ENCODE results near the gene DHRS13. TPM values are rescaled to one million over a fixed set of nuclear protein-coding genes. Genes with fewer than 3 reads are reported as not detected.
"Not testable (repeated sequence)": the region's sequence is repeated elsewhere in the genome, so short reads cannot be mapped to it uniquely, and the experiment has no call there.

Gene DHRS13
- total RNA-seq, 1 donor from 2014 or later = 16.5 TPM

DNA sequence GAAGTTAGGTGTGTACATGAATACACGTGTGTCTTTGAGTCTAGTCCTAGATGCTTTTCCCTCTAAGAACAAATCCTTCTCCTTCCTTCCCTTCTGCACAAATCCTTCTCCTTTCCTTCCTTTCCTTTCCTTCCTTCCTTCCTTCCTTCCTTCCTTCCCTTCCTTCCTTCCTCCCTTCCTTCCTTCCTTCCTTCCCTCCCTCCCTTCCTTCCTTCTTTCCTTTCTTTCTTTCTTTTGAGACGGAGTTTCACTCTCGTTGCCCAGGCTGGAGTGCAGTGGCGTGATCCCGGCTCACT is 615 bp upstream of the DHRS13 start:
- DNase-seq (ENCODE audit: low read depth) = not testable (repeated sequence)

DNA sequence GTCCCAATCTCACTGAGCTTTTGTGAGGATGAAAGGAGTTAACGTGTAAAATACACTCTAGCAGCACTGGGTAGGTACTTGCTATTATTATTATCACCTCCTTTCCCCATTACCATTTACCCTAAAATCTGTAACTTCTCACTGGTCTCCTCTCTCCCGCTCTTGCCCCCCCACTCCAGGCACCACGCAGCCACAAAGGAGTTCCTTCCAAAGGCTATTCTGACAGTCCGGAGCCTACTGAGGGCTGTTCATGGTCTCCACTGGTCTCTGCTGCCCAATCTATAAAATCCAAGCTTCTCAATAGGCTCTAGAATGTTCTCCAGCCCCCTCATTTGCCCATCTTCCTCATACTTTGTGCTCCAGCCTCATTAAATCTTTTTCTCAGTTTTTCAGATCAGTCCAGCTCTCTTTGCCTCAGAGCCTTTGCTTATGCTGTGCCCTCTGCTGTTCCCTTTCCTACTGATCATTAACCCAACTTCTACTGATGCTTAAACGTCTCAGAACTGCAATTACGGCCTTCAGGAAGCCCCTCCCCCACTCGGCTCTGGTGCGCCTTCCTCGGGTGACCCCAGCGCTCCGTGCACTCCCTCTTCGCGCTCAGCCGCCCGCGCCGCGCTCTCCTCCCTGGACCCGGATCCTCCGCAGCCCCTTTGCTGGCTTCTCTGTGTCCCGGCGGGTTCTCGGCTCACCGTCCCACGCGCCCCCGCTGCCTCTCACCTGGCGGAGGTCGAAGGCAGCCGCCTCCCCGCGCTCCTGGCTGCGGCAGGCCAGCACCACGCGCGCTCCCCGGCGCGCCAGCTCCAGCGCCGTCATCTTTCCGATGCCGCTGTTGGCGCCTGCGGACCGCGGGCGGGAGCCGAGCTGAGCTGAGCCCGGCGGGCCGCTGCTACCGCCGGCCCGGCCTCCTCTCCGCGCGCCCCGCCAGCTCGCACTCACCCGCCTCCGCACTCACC is 737 bp downstream of the DHRS13 start:
- peak; percentile 54 for DNase-seq (ENCODE audit: low read depth)

DNA sequence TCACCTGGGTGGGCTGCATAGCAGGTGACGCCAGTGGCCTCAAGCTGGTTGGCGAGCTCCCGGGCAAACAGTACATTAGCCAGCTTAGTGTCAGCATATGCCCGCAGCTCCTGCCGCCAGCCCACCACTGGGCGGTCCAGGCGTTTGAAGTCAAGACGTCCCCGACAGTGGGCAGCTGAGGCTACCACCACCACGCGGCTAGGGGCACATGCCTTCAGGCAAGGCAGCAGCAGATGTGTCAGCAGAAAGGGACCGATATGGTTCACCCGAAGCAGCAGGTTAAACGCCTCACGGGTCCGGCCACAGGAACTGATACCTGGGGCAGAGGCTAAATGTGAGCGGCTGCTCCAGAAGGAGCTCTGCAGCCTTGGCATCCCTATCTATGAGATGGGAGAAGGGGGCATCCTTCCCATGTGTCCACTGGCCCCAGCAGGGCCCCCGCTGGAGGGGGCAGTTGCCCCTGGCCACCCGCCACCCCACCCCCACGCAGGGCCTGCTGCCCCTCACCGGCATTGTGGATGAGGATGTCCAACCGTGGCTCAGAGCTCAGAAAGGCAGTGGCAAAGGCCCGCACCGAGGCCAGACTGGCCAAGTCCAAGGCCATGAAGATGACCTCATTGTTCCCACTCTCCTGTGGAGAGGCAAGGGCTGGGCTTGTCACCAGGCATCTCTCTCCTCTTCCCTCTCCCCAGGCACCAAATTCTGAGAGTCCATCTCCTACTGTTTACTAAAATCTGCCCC is 1.7 kb downstream of the DHRS13 start:
- no peak for DNase-seq (ENCODE audit: low read depth)

DNA sequence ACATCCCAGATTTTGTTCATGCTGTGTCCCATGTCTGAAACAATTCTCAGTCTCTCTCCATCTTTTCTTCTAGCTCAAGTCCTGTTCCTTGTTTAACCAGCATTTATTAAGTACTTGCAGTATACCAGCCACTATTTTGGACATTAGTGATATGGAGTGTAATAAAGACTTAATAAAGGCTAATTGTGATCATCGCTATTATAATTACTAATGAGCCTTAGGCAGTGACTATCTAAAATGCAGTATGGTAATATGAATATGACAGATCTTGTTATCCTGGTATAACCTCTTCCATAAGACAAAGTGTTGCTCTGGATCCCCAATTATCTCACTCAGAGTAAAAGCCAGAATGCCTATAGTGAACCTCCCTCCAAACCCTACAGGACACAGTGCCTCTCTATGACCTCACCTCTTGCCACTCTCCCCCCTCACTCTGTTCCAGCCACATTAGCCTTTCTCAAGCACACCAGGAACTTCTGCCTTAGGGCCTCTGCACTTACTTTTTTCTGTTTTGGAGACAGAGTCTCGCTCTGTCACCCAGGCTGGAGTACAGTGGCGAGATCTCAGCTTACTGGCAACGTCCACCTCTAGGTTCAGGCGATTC is 3.6 kb downstream of the DHRS13 start:
- DNase-seq (ENCODE audit: low read depth) = no peak

DNA sequence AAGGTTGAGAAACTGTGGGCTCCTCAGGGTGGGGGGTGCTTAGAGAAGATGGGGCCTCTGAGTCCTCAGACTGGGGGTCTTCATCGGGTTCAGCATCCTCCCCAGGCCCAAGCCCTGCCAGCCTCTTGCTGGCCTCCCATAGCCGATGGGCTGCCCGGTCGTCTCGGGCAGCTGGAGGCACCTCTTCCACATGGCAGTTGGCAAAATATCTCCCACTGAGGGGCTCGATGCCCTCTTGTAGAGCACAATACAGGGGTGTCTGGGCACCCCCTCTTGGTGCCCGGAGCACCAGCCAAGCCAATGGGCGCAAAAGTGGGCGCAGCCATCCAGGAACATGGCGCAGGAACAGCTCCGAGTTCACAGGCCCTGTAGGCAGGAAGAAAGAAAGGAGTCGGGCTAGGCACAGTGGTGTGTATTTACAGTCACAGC is 4.3 kb downstream of the DHRS13 start:
- no peak for DNase-seq (ENCODE audit: low read depth)

DNA sequence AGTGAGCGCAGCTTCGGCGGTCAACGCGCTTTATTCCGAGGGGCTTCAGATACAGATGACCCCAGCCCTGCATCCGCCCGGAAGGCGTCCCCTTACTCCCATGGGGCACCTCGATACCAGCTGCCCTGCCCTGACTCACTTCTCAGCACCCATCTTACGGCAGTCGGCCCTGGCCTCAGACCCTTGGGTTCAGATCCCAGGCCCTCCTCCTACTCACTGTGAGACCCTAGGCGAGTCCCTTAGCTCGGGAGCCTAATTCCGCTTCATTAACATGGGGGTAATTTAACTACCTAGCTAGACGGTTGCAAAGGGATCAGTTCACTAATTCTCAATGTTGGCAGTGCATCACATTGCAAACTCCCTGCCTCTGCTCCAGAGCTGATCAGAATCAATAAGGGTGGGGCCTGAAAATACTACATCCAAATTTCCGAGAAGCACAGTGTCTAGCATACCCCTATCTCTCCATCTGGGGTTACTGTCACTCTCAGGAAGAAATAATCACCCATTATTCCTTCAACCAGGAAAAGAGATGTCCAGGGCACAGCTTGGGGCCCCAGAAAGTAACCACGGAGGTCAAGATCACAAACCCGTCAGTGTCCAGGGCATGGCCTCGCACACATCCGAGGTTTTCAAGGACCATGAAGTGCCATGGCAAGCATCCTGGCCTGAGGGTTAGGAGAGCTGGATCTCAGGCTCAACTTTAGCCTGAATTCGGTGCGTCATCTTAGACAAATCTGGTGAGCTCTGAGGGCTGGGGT is 4.9 kb downstream of the DHRS13 start:
- DNase-seq (ENCODE audit: low read depth) = no peak

DNA sequence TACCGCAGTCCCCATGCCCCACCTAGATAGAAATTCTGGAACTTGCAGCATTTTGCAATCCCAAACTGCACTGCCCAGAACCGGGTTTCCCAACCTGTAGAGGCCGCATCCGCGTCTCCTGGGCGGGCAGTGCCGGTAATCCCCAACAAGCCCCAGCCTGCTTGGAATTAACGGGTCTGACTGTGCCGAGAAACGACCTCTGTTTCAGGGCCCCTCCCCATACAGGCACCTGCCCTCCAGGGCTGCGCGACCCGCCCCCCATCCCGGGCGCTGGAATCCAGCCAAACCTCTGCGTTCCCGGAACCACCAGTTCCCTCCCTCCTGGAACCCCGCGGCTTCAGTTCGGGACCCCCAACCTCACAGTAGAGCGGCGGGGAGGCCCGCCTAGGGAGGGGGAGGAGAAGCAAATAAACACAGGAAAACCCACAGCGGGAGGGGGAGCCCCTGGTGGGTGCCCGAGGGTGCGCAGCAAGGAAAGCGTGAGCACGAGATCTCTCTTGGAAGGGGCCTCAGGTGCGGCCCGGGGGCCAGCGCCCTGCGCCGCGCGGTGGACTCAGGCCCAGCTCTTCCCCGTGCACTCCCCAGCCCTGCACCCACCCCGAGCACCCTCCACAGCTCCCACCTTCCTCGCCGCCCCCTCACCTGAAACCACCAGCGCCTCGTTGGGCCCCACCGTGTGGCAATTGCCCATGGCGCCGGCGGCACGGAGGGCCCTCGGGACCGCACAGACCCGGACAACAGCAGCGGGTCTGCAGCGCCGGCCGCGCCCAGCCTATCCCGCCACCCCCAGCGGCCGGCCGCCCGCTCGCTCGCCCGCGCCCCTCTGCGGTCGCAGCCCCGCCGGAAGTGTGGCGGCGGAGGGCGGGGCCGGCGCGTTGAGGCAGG is 5.8 kb downstream of the DHRS13 start, which contains the start of gene FLOT2:
FLOT2 (minus strand) TSS at position 850 of the 885 bp plus-strand sequence; CDS start at position 691, 159 bp downstream.
- peak; percentile 66 for DNase-seq (ENCODE audit: low read depth)

DNA sequence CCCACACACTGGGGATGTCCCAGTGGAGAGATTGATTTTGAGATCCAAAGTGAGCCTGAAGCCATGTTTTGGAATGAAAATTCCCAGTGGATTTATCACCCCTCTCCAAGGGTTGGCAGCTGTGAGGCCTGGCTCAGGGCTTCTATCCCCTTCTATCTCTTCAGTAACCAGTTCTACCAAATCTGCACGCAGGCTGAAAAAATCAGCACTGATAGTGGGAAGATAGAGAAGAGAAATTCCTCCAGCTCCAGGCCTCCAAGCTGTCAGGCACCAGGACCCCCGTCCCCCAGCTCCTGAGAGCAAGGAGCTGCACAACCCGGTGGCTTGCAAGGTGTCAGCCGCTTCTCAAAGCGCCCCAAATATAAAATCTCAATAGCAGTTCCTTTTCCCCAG is 6.4 kb downstream of the DHRS13 start:
- no peak for DNase-seq (ENCODE audit: low read depth)

DNA sequence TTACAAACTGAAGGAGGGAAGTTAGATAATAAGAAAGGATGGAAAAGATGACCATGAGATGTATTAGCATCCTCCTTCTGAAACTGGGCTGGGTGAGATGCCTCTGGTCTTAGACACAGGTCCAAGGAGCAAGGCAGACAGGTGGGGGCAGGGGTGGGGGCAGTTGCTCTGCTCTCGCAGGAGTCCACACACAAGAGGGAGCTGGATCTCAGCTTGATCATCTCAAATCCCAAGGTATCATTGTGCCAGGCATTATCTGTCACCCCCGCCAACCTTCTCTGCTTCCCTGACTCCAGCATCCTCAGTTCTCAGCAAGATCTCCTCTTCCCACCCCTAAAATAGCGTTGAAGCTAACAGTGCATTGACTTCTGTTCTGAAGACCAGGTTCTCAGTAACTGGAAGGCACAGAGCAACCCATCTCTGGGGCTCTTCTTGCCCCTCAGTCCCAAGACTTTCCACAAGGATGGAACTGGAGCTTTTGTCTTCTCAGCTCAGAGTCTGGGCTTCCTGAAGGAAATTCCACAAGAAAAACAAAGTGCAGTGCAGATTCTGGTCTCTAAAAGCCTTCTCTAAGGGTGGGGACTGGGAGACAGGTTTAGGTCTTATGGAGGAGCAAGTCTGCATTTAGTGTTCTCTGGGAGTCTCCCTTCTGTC is 7.0 kb downstream of the DHRS13 start:
- no peak for DNase-seq (ENCODE audit: low read depth)

DNA sequence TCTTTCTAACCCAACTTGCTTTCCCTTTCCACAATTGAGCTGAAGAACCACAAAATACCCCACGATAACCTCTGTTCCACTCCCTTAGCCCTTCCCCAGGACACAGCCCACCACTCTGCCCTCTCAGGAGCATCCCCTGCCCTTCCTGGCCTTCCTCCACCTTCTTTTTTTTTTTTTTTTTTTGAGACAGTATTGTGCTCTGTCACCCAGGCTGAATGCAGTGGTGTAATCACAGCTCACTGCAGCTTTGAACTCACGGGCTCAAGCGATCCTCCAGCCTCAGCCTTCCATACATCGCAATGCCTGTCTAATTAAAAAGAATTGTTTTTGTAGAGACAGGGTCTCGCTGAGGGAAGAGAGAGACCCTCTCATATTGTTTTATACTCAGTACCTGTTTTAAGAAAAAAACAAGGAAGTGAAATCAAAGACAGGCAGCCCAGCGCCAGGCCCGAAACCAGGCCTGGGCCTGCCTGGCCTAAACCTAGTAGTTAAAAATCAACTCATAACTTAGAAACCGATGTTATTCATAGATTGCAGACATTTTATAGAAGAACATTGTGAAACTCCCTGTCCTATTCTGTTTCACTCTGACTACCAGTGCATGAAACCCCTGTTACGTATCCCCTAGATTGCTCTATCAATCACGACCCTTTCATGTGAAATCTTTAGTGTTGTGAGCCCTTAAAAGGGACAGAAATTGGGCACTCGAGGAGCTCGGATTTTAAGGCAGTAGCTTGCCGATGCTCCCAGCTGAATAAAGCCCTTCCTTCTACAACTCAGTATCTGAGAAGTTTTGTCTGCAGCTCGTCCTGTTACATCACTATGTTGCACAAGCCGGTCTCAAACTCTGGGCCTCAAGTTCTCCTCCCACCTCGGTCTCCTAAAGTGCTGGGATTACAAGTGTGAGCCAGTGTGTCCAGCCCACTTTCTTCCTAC is 9.4 kb downstream of the DHRS13 start:
- not testable (repeated sequence) for DNase-seq (ENCODE audit: low read depth)

DNA sequence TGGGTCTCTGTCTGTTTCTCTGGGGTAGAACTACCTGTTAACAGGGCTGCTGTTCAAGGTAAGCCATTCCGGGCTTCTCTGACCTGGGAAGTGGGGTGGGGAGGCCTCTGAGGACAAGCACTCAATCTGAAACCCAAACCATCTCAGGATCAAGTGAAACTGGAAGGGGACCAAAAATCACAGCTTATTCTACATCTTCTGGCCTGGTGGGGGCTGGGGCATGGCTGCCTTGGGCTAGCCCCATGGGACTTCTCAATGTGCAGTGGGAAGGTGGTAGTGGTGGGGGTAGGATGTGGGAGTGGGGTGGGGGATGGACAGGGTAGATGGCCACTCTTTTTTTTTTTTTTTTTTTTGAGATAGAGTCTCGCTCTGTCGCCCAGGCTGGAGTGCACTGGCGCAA is 10.9 kb downstream of the DHRS13 start:
- DNase-seq (ENCODE audit: low read depth) = no peak

DNA sequence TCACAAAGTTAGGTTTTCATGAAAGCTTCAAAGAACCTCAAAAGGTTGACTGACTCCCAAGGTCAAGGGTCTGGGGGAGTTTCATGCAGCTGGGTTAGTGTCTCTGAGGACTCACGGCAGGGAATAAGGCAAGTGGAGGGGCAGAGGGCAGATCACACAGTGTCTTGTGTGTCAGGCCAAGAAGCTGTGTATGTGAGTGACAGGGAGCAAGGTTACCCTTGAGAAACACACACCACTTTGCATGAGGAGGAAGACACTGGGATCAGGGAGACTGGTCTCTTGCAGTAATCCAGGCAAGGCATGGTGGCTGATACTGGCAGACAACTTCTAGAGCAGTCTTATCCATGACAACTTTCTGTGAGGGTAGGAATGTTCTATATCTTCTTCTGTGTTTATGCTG is 11.7 kb downstream of the DHRS13 start:
- no peak for DNase-seq (ENCODE audit: low read depth)

DNA sequence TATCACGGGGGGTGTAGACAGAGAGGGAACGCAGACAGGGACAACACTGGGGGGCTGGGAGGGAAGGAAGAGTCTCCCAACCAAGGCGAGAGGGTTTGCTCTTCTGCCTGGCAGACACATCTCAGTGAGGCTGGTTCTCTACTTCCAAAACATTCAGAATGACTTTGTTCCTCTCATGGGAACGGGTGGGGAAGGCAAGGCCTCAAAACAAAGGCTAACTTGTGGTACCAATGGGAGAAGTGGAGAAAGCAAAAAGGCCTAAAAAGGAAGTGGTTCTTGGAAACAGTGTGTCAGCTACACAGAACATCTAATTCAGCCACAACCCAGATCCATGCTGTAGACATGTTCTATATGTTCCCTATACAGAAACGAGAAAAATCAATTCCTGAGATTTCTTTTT is 12.9 kb downstream of the DHRS13 start:
- DNase-seq (ENCODE audit: low read depth) = no peak

DNA sequence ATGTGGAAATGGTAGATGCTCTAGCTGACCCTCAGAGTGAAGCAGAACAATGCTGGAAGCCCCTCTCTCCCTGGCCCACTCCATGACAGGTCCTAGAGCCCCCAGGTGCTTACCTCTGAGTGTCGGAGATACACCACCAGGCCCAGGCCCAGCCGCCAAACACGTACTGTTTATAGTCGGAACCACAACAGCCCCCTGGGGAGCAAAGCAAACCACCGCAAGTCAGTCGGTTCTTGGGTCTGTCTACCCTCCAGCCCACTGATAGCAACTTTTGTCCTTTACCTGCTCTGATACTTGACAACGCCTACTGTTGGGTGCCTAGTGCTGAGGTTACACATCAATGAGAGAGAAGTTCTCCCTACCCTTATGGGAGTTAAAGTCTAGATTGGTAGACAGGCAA is 14.0 kb downstream of the DHRS13 start:
- DNase-seq (ENCODE audit: low read depth) = no peak

DNA sequence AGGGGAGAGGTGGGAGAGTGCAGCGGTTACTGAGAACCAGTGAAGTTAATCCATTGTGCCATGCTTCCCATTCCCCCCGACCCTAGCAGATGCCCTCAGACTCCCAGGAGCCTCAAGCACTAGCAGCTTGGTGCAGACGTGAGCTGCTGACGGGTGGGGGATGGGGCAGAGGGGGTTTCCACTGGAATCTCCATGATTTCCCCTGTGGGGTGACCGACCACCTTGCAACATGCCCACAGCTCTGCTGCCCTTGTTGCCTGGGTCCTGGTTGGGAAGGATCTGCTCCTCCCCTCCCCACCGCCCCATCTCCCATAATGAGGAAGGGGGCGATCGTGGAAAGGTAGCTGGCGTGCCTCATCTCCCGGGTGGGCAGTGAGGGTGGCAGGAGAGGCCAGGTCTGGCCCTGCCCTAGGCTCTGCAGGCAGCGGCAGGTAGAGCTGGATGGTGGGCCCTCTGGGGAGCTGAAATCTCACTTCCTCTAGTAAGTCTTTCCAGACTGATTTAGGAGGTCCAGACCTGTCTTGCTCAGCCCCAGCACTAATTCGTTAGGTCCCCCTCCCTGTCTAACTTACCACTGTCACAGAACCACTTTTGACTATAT is 14.9 kb downstream of the DHRS13 start:
- no peak for DNase-seq (ENCODE audit: low read depth)

DNA sequence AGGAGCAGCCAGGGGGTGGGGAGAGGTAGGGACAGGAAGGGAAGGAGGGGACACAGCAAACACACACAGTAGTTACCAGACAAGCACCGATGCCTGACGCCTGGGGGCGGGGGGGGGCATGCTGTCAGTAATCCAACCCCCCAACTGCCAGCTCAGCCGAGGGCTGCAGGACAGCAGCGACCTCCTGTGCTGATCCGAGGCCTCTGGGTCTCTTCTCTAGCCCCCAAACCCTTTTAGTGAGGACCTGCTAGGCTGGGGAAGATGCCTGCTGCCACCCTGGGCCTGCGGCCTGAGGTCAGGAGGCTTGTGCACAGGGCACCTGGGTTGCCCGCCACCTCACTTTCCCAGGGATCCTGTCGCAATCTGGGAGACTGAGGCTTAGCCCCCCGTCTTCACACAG is 16.9 kb downstream of the DHRS13 start:
- DNase-seq (ENCODE audit: low read depth) = no peak

DNA sequence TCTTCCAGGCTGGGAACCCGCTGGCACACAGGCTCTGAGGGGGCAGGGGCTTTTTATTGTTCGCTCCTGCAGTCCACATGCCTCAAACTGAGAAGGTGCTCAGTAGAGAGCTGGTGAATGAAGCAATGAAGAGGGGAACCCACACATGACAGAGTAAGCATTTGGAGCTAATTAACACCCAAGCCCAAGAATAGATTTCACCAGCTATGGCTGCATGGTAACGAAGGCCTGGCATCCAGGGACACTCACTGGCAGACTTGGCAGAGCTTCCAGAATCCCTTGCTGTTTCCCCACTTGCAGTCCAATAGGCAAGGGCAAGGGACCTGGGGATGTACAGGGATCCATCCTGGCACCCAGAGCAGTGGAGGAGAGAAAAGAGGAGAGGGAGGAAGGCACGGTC is 17.5 kb downstream of the DHRS13 start:
- DNase-seq (ENCODE audit: low read depth) = no peak

DNA sequence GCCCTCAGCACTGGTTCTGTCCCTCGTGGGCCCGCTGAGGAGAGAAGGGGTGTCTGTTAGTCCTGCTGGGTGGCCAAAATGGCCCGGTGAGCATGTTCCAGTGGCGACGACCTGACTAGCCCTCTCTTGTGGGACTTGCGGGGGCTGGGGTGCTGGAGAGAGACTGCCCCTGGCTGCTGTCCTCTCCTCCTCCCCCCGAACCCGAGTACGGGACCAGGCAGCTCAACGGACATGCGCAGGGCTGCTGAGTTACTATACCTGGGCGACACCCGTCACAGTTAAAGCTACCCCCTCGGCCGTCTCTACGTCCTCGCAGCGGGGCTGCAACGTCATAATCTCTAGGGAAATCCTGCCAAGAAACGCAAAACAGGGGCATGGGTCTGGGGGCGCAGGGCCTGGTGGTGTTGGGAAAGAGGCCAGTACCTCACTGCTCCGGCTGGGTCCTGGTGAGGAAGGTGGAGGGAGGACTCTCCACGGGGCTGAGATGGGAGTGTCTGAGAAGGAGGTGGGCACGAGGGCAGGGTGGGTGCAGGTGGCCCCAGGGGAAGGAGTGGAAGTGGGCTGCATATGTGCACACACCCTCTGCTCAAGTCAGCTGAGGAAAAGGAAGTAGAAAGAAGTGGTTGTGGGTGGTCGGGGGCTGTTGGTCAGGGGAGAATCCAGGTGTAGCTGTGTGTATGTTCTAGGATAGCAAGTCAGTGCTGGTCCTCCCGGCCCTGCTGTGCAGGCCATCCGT is 18.7 kb downstream of the DHRS13 start:
- no peak for DNase-seq (ENCODE audit: low read depth)

Measured in renal cortical epithelial cell (primary cell).